NCI-H1694 (cell line): Measurements from ENCODE around the gene CORO1C.

Experiments
- DNase-seq: peaks from one replicate; lab custom pipeline; 2025; lab: John Stamatoyannopoulos, UW

Gene CORO1C

DNA sequence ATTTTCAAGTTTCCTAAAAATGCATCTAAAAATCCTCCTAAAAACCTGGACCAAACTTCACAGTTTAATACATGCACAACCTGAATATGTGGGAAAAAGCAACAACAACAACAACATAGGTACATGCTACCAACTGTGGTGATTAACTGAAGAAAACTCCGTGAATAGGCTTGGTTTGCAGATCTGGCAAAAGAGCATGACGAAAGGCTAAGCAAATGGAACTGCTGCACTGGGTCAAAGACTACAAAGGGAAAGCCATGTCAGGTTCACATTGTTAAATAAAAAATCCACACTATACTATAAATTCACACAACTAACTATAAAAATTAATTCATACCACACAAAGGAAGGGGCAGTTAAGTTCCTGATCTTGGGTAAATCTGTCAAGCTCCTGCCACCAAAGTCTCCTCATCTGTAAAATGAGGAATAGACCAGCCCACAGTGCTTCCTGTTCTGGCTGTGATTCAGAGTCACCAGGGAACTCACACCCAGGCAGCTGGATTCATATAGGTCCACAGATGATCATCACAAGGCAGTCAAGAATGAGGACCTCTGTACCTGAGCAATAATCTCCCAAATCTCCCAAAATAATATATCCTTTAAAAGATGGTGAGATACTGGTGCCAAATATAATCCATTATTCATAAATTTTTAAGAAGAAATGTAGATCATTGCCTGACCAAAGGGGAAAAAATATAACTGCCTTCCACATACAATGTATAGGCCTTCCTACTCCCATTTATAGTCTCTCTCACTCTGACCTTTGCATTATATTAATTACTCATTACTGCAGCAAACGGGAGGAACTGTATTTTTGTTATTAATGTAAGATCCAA, 7.0 kb downstream of the CORO1C start:
- no peak for DNase-seq

DNA sequence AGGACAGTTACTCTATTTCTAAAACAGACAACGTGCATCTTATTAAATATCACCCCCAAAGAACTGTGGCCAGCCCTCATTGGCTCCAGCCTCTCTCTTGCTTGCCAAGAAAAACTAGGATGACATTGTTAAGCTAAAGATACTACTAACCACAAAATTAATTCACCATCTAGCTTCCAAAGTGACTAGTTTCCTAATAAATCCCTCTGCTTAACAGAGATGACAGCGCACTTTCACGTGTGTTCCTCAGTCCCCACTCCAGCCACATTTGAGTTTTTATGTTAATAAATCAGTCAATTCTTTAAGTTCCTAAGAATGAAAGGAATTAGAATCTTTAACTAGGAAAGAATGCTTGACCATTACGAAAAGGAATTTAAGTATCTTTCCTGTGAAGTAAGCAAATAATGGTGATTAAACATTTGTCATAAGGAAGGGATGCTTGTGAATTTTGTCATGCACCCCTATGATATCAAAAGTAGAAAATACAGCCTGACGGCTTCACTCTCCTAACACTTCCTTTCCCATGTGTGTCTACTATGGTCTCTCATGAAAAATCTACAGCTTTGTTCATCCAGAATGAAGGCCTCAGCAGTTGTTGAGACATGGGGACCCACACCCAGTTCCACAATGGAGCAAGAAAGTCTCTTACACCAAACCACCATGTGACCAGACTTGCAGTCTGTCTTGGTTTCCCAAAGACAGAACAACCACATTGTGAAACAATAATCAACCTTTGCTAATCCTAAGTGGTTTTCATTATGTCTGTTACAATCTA, 8.1 kb downstream of the CORO1C start:
- no peak for DNase-seq

DNA sequence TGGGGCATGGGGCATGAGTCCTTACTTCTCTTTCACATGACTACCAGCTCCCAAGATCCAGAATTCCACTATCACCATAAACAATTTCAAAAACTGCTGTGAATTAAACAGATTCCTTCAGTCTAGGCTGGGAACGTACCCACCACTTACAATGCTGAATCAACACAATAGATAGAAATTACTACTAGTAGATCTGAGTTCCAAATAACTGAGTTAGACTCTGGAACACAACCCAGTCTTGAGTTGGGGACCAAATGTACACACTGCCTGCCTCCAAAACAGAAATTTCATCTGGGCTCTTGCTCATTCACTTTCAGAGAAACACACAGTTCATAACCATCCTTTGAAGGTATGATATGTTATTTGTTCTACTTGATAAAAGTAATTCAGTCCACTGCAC, 8.9 kb downstream of the CORO1C start:
- DNase-seq = no peak

DNA sequence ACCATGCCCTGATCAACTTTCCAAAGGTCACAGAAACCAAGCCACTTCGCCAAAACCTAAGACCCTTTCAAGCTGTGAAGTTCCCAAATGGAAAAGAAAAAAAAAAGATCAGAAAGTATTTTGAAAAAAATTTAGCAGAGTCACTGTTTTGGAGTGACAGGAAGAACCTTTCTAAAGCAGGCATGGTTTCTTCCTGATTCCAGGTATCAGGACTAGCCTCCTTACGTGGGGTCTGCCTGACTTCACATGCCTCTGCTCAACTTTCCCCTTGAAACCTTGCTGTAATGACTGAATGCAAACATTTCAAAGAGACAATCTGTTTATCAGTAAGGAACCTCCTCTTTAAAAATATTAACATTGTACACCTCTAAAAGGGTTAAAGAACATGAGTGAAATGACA, 9.5 kb downstream of the CORO1C start:
- DNase-seq = no peak

DNA sequence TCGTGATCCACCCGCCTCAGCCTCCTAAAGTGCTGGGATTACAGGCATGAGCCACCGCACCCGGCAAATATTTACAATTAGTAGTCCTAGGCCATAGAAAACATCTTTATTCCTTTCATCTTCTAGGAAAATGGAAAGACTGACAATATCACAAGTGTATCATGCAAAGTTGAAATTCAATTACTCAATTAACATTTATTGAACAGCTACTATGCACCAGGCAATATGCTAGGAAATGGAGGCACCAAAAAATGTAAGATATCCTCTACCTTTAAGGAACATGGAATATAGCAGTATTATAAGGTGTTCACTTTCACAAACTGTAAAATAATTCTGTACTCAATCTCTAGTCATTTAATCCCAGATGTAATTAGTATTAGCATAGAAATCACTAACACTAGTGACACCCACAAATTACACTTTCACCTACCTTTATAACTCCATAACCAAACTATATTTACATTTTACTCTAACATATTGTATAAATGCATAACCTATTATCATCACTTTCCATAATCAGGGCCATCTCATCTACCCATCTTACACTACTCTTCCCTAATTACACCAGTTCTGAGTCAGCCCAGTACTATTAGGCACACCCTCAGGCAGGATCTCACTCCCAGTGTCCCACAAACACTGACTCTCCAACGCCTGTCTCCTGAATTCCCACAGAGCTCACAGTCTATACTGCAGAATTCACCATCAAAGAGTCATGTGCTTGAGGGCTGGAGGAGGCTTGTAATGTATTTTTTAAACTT, 10.4 kb downstream of the CORO1C start:
- DNase-seq = no peak

DNA sequence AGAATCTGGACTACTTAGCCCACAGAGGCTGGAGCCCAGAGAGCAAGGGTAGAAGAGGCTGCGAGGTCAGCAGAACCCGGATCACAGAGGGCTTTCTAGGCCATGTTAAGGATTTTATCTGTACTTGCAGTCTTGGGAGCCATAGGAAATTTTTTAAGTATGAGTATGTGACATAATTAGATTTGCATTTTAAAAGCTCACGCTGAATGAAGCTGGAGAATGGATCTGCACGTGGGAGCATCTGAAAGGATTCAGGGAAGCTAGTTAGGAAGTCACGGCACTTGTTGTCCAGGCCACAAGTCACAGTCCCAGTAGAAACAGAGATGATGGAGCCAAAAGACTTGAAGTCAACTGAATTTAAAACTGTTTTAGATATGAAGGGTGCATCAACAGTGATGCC, 14.1 kb downstream of the CORO1C start:
- no peak for DNase-seq

DNA sequence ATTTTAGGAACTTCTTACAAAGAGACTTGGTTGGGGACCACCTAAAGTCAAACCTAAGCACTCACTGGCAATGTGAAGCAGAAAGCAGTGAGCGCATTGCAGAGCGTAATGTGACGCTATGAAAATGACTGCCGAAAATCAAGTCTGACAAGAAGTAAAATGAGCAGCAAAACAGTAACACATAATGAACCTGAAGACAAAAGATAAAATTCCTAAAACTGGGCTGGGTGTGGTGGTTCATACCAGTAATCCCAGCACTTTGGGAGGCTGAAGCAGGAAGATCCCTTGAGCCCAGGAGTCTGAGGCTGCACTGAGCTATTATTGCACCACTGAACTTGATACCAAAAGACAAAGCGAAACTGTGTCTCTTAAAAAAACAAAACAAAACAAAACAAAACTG, 16.5 kb downstream of the CORO1C start:
- no peak for DNase-seq

DNA sequence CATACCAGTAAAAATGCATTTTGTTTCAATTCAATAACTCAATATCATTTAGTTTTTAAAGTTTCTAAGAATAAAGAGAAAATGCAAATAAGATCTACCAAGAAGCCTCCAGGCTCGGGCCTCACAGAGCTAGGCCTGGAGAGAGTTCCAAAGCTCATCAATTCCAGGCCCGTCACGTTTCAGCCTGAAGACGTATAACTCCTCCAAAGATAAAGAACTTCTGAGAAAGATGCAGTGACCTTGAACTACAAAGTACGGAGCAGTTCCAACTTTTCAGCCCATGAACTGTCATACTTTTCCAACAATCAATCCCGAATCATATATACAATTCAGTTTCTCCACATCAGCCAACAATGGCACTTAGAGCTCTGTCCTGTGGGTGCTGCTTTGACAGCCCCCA, 17.8 kb downstream of the CORO1C start:
- no peak for DNase-seq

DNA sequence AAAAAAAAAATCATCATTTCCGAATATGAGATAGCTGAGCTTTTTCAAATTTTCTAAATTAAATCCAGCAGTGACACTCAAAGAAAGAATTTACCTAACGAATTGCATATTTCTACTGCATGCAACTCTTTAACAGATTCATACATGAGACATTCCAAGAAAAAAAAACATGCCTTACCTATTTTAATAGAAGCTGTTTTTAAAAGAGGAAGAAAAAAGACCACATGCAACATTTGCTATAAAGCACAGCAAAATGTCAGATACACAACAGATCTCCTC, 18.5 kb downstream of the CORO1C start:
- DNase-seq = no peak

DNA sequence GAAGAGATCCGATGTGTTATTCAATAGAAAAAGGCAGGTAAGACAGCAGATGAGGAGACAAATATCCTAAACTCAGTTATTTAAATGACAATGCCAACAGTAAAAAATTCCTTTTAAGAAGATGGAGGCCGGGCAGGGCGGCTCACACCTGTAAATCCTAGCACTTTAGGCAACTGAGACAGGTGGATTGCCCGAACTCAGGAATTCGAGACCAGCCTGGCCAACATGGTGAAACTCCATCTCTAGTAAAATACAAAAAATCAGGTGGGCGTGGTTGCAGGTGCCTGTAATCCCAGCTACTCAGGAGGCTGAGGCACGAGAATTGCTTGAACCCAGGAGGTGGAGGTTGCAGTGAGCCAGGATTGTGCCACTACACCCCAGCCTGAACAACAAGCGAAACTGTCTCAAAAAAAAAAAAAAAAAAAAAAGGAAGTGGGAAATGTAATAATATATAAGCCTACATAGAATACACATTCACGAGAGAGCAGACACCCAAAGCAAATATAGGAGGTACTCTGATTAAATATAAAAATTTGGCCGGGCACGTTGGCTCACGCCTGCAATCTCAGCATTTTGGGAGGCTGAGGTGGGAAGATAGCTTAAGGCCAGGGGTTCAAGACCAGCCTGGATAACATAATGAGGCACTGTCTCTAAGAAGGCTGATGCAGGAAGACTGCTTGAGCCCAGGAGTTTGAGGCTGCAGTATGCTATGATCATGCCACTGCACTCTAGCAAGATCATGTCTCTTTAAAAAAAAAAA, 19.0 kb downstream of the CORO1C start:
- DNase-seq = no peak

DNA sequence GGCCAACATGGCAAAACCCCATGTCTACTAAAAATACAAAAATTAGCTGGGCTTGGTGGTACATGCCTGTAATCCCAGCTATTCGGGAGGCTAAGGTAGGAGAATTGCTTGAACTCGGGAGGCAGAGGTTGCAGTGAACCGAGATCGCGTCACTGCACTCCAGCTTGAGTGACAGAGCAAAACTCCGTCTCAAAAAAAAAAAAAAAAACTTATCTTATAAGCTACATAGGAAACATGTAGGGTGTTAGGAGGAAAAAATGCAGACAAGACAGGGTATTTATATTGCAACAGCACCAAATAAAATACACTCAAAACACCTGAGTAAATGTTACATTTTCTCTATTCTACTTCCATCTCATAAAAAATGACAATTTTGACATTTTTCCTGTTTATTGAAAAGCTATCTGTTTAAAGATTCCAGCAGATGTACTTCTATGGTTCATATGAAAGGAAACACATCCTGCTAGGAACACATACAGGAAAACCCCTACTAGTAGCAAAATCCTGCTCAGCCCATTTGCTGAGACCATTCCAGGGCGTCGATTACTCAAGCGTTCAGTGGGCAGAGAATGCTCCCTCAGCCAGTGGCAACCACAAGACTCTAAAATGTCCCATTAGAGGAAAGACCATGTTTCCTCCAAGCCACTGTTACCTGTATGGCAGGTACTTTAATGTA, 19.7 kb downstream of the CORO1C start:
- no peak for DNase-seq

DNA sequence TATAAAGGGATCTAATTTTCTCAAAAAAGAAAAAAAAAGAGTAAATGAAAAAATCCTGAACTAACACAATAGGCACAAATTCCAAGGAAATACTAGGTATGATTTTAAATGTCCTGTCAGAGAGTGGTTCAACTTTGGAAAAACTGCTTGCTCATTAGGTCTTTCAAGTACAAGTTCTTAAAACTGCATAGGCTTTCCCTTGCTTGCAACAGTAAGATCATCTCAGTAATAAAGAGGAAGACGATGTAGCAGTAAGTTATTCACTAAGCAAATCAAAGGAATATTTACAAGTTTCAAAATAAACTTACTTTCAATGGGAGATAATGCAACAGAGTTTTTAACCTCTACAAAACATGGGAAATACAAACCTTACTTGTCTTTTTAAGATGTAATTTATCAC, 21.6 kb downstream of the CORO1C start:
- no peak for DNase-seq

DNA sequence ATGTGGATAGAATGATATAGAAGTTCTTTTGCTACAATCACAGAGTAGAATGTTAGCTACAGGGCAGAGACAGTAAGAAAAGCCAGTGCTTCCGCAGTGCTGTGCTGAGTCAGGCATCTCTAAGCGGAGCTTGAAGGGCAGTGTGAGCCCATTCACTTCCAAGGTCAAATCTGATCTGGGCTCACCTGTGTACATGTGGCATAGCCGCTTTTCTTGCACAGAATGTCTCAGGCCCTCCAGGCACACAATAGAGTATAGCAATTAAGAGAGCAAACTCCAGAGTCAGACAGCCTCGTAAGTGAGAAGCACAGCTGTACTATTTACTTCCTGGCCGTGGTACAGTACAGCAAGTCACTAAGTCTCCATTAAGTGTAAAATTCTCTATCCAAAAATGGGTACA, 26.8 kb downstream of the CORO1C start:
- DNase-seq = no peak

DNA sequence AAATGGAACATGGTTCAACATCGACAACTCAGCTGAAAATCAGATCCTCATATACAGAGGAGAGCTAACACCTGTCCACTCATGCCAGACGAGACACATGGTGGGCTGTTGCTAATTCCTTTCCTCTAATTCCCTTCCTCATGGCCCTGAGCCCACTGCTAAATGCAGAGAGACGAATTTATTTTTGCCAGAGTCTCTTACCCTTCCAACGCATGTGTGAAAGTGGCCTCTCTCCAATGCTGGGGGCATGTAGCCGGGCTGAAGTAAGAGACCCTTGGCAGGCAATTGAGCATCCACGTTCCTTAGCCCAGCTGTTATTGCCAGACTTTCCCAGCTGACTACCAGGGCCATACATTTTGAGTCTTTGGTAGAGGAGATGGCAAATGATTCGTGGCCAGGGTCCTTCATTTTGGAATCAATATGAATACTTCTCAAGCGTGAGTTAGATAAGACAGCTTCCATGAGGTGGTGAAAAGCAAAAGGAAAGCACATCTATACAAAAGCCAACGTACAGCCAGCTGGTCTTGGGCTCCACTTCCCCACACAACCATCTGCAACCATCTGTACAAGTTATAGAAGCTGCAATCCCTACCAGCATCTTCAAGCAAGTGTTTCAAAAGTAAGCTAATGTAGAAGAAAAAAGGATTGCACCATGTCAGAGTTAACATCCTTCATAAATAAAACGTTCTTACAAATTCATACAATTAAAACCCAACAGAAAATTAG, 28.6 kb downstream of the CORO1C start:
- peak; percentile 18 for DNase-seq

DNA sequence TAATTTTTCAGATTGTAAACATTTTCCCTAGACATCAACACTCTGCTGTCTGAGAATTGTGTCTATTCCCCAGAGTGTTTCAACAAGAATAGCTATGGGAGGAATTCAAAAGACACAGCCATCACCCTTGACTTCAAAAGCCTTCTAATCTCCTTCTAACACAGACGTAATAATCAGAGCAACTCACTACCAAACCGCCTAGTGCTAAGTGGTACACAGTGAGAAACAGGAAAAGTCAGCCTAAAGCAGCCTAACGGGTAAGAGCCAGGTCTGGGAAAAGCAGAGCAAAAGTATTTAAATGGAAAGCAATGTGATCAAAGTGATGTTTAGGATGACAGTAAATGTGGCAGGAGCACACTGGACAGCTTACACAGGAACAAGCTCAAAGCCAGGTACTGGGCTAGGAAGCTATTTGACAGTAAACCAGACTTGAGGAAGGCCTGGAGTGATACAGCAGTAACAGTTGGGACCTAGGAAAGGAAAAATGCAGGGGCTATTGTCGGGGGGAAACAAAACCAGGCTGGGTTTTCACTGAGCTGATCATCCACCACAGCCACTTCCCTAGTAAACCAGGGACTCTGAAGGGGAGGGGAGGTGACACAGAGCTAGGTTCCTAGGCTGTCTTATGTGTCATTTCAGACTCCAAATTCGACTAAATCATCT, 29.4 kb downstream of the CORO1C start:
- DNase-seq = no peak

DNA sequence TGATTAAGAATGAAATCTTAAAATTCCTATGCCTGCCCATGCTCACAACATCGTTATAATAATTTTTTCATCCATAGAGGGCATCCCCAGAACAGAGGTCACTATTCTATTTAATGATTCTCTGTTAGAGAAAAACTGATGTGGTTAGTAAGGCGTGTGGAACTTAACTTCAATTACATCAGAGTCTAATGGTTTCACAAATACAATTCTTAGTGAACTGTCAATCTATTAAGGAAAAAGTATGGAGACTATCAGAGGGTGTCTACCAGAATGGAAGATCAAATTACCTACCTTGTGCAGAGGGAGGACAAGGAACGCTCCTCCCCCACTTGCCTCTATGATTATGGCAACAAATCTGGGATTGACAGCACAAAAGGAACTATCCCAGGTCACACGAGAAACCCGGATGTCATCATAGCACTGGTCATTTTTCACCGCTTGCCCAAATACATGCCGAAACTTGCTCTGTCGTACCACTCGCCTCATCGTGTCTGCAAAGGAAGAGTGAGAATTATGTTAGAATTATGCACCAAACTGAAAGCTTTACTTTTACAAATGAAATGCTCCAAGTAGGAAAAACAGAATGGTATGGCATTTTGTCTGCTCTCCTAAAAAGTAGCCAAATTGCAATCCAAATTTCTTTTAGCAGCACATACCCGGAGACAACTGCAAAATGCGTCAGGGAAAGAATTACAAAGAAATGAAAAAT, 30.3 kb downstream of the CORO1C start:
- DNase-seq = no peak

DNA sequence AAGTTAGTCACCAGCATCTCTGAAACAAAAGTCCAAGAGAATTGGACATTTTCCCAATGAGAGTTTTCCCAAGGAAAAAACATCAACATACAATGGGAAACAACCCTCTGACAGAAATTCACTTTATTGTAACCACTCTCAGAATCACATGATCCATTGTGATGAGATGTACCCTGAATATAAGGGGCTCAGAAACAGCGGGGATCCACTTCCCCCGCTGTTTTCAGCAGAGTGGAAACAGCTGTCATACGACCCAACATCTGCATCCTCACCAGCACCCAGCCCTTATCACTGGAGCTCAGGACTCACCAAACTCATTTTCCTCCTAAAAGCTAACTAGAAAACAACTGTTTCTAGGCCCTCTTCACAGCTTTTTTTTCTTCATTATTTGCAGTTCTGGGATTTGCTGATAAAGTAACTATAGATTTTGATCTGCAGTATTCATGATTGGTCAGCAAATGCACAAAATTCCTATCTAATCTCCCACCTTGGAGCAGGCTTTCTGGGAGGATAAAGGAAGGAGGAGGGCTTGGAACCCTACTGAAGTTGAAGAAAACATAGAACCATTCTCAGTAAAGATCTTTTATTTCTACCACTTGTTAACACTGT, 31.3 kb downstream of the CORO1C start:
- DNase-seq = no peak

DNA sequence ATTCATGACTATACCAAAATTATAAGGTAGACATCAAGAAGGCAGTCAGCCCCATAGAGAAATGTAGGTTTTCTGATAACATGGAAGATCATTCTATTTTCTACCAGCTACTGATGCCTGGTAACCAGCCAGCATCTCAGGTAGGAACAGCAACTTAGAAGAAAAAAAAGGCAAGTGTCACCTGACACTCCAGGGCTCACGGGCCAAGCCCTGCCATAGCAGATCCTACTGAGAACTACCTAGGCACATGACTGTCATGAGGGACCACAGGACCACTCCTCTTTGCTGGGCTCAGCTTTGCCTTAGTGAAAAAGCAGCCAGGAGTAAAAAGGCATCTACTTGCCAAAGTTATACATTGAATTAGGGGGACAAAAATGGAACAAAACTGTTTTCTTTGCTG, 33.4 kb downstream of the CORO1C start:
- no peak for DNase-seq

DNA sequence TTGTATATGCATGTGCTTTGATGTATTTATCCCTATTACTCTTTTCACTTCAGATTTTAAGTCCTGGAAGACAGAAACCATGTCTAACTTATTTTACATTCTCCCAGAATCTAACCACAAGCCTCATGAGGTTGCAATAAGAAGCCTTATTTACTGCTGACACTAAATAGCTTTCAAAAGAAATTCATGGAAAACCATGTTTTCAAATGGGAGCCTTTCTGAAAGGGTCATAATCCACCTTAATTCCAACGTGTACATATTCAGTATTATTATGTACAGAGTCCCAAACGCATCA, 34.4 kb downstream of the CORO1C start:
- DNase-seq = no peak
